D721Med (cell line): ENCODE data around the gene CASP5.
"Not testable (repeated sequence)": the region's sequence is repeated elsewhere in the genome, so short reads cannot be mapped to it uniquely, and the experiment has no call there.

Experiments
- DNase-seq: peaks from one replicate; pipeline ENCODE4 v3.0.0; 2011; ENCODE audit warnings: low spot score; ENCODE audit not compliant: insufficient read length
- FAIRE-seq: peaks from 2 replicates; lab custom pipeline; 2011; peaks lifted over from hg19 to GRCh38; lab: Jason Lieb, UNC
- CTCF ChIP-seq: IDR thresholded peaks from 2 replicates; pipeline ENCODE4 v1.5.1; 2012; ENCODE audit warnings: mild to moderate bottlenecking, control low read depth; ENCODE audit not compliant: insufficient read depth; ENCODE audit errors: missing control alignments

The CASP5 gene

GRCh38 chr11:105054723-105055493 lies 31.9 kb upstream of the CASP5 start:
- DNase-seq (no peak), FAIRE-seq (no peak)
- TF ChIP-seq CTCF, result no peak

- FAIRE-seq, result no peak
- no peak for DNase-seq
- no peak for TF ChIP-seq CTCF
These were observed 29.5 kb upstream of the CASP5 start for GRCh38 chr11:105052487-105052886.

- FAIRE-seq (no peak), DNase-seq (no peak)
- no peak for TF ChIP-seq CTCF
These were observed 28.6 kb upstream of the CASP5 start for GRCh38 chr11:105051559-105051958.

GRCh38 chr11:105049481-105049880 lies 26.5 kb upstream of the CASP5 start:
- TF ChIP-seq CTCF, result no peak
- DNase-seq (no peak), FAIRE-seq (no peak)

GRCh38 chr11:105046898-105047579 lies 24.1 kb upstream of the CASP5 start:
- no peak for TF ChIP-seq CTCF
- DNase-seq (no peak), FAIRE-seq (no peak)

- FAIRE-seq, result no peak
- no peak for DNase-seq
- TF ChIP-seq CTCF, result no peak
These were observed 22.8 kb upstream of the CASP5 start for GRCh38 chr11:105045676-105046296.

- FAIRE-seq, DNase-seq: not testable (repeated sequence)
These were observed 21.9 kb upstream of the CASP5 start, which contains the start of gene CARD16 for GRCh38 chr11:105044557-105045524. Gene CARD16, minus strand, starts transcription at chr11:105045335. Its CDS starts 38 bp downstream, at chr11:105045297.
